CD4-positive, alpha-beta T cell treated with Interleukin-21 for 1 hour (primary cell): ENCODE data around the gene FBXO5.
A peak's percentile ranks its signal among the peaks of the same experiment; 100 is the strongest.

ENCODE experiments used
- DNase-seq: peaks from one replicate; pipeline ENCODE4 v3.0.0-alpha.2; 2020

Gene FBXO5

GRCh38 chr6:152948150-152948768, 34.6 kb downstream of the FBXO5 start:
- DNase-seq = peak; percentile 45

- no peak for DNase-seq
These were observed 35.8 kb downstream of the FBXO5 start for GRCh38 chr6:152946995-152947394.

- DNase-seq = no peak
These were observed 36.4 kb downstream of the FBXO5 start for GRCh38 chr6:152946484-152946883.

GRCh38 chr6:152943260-152943897, 39.5 kb downstream of the FBXO5 start:
- DNase-seq = no peak

- no peak for DNase-seq
These were observed 40.4 kb downstream of the FBXO5 start for GRCh38 chr6:152942319-152942869.

- no peak for DNase-seq
These were observed 41.1 kb downstream of the FBXO5 start for GRCh38 chr6:152941746-152942145.

GRCh38 chr6:152932865-152933264, 50.0 kb downstream of the FBXO5 start:
- DNase-seq = no peak

GRCh38 chr6:152922706-152923105, 60.1 kb downstream of the FBXO5 start:
- no peak for DNase-seq
